ENCODE data around the gene GET4.
"Not testable (repeated sequence)": the region's sequence is repeated elsewhere in the genome, so short reads cannot be mapped to it uniquely, and the experiment has no call there.

DNA sequence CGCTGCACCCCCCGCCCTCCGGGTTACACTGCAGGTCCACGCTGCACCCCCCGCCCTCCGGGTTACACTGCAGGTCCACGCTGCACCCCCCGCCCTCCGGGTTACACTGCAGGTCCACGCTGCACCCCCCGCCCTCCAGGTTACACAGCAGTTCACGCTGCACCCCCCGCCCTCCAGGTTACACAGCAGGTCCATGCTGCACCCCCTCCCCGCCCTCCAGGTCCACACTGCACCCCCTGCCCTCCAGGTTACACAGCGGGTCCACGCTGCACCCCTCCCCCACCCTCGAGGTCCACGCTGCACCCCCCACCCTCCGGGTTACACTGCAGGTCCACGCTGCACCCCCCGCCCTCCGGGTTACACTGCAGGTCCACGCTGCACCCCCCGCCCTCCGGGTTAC lies 47.7 kb downstream of the GET4 start:
- TF ChIP-seq ZFX (IDR thresholded peaks at IDR 0.05; ENCODE audit: borderline replicate concordance) = not testable (repeated sequence)
- TF ChIP-seq, protein P1, sequence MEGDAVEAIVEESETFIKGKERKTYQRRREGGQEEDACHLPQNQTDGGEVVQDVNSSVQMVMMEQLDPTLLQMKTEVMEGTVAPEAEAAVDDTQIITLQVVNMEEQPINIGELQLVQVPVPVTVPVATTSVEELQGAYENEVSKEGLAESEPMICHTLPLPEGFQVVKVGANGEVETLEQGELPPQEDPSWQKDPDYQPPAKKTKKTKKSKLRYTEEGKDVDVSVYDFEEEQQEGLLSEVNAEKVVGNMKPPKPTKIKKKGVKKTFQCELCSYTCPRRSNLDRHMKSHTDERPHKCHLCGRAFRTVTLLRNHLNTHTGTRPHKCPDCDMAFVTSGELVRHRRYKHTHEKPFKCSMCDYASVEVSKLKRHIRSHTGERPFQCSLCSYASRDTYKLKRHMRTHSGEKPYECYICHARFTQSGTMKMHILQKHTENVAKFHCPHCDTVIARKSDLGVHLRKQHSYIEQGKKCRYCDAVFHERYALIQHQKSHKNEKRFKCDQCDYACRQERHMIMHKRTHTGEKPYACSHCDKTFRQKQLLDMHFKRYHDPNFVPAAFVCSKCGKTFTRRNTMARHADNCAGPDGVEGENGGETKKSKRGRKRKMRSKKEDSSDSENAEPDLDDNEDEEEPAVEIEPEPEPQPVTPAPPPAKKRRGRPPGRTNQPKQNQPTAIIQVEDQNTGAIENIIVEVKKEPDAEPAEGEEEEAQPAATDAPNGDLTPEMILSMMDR (IDR thresholded peaks at IDR 0.05) = not testable (repeated sequence)

Data from 22Rv1 (cell line).